Fibroblast of skin of right biceps (primary cell): Measurements from ENCODE around the gene CBFB.
"Not testable (repeated sequence)": the region's sequence is repeated elsewhere in the genome, so short reads cannot be mapped to it uniquely, and the experiment has no call there.

ENCODE experiments used
- DNase-seq: peaks from one replicate; pipeline ENCODE4 v3.0.0-alpha.2; 2013

The CBFB gene

DNA sequence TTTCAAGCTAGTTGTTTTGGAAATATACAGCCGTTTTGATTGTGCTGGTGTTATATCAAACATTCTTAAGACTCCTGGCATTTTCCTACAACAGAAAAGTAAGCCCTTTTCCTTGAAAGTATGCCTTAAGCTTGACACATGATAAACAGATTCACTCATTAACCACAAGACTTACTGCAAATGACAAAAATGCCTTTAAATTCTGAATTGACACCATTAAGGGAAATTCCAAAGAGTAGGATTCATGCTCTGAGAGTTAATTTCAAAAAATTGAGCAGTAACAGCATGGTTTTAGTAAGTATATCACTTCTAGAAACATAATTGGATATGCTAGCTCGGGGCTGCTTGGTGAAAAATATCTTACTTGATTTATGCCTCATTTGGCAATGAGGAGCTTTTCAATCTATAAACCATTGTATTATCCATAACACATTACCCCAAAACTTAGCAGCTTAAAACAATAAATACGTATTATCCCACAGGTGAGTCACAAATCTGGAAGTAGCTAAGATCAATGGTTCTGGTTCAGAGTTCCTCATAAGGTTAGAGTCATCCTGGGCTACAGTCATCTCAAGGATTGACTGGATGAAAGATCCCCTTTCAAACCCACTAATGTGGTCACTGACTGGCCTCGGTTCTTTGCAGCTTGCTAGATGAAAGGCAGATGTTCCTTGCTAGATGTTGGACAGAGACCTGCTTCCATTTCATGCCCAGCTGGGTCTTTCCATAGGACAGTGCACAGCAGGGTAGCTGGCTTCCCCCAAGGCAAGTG is 72.5 kb downstream of the CBFB start:
- DNase-seq = peak; percentile 89

DNA sequence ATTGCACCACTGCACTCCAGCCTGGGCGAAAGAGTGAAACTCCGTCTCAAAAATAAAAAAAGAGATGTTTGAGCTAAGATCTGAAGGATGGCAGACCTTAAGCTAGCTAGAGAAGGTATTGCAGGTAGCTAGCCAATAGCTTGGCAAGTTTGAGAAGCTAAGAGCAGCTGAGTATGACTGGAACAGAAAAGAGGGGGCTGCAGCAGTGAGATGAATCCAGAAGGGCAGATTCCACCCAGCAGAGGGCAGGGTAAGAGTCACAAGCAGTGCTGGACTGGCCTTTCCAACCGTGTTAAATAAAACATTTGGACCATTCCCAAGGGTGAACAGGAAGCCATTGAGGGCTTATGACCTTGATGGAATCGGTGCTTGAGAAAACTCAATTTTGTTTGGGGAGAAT is 75.1 kb downstream of the CBFB start:
- peak; percentile 49 for DNase-seq

DNA sequence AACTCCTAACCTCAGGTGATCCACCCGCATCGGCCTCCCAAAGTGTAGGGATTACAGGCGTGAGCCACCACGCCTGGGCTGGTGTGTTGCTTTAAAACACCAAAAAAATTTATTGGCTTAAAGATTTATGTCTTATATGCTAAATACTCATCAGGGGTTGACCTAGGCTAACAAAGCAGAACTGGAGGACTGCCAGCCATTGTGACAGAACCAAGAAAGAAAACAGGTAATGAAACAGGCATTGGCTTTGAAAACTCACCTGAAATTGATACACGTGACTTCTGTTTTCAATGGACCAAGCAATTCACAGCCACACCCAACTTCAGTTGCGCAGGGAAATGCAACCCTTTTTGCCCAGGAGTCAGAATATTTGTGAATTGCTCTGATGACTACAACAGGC is 75.9 kb downstream of the CBFB start:
- DNase-seq = no peak

DNA sequence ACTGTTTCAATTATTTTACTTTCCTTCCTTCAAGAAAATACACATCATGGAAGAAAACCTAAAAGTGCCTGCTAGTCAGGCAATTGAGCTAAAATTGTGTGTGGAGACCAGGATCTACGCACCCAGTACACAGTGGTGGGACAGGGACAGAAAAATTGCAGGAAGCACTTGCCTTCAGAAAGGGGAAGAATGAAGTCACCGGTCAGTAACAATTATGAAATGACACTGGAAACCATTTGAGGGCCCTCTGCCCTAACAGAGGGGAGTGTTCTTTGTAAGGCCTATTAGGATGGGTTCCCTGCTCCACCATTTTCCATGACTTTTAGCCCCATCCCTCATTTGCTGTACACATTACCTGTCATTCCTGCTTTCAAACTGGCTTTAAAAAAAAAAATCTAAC is 76.3 kb downstream of the CBFB start:
- no peak for DNase-seq

DNA sequence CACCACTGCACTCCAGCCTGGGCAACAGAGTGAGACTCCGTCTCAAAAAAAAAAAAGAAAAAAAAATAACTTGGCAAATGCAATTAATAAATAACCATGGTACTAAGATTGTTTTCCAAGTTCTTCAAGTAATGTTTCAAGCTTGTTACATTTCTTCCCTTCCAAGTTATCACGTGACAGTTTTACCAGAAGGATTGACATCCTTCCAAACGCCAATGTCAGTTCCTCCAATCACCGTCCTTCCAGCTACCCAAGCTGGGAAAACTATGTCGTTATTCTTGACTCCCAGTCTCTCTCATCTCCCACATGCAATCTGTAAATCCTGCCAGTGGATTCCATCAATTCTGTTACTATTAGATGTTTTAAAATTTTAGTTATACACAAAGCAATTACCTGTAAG is 76.9 kb downstream of the CBFB start:
- no peak for DNase-seq

DNA sequence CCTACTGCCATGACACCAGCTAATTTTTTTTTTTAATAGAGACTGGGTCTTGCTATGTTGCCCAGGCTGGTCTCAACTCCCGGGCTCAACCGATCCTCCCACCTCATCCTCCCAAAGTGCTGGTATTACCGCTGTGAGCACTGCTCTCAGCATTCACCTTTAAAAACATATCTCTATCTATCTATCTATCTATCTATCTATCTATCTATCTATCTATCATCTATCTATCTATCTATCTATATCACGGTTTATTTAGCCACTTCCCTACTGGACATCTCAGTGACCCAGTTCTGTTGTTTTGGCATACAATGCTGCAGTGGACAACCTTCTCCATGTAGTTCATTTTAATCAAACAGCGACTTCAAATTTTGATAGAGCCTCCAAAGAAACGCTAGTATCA is 79.5 kb downstream of the CBFB start:
- no peak for DNase-seq

DNA sequence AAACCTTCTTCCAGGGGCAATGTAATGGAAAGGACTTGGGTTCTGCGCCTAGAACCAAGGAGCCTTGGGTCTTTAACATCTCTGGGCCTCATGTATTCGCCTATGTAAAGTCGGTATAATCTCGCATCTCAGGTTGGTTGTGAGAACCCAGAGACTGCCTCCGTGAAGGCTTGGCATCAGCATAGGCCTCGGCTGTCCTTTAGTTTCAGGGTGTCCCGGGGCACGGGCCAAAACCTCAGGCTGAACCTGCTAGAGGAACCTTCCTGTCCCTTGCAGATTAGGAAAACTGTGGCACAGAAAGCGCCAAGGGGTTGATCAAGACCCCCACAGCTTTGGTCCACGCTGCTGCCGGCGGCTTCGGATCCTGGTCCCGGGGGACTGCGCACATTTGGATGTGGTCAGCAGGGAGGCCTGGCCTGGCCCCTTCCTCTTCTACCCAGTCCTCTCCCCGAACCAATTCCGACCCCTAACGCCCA is 80.0 kb downstream of the CBFB start:
- DNase-seq = no peak

DNA sequence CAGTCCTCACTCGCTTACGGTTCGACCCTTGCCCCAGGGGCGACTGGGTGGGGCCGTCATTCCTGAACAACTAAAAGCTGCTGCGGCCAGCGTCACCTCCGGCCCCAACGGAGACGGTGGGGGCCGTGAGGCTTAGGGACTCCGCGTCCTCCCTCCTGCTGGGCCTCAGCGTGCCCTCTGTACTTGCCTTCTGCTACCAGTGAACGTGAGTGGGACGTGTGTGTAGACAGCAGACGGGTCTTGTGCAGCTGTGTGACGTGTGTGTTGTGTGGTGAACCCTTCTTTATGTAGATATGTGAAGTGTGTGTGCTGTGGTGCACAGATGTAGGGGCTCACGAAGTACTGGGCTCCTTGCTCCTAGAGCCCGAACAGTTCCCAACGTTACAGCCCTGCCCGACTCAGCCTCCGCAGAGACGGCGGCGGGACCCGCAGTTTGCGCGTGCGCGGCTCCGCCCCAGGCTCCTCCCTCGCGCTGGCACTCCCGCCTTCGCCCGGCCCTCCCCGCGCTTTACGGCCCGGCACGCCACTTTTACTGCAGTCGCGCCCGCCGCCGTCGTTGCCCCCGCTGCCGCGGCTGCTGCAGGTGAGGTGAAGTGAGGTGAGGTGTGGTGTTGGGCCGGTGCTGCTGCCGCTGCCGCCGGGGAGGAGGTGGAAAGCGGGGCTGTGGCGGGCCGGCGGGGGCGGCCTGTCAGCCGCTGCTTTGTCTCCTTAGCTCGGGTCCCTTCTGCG is 80.6 kb downstream of the CBFB start, which contains the start of gene PHAF1:
Gene PHAF1 (plus strand): TSS at position 535 of the 729 bp plus-strand sequence. CDS start 235 bp downstream, outside the sequence.
- DNase-seq = peak; percentile 89

DNA sequence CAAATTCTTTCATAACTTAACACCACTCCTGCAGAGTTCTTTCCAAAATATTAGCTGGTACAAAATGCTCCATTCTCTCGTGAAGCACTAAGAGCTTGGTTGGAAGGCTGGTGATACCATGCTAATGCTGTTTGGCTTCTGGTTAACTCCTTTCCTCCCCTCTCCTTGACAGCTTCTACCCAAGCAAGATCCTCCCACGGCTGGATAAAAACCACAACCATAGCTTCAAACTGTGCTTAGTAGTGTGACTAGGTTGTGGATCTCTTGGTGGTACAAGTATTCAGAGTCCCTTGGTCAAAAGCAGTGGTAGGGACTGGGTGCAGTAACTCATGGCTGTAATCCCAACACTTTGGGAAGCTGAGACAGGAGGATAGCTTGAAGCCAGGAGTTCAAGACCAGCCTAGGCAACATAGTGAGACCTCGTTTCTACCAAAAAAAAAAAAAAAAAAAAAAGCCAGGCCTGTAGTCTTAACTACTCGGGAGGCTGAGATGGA is 83.0 kb downstream of the CBFB start:
- no peak for DNase-seq

DNA sequence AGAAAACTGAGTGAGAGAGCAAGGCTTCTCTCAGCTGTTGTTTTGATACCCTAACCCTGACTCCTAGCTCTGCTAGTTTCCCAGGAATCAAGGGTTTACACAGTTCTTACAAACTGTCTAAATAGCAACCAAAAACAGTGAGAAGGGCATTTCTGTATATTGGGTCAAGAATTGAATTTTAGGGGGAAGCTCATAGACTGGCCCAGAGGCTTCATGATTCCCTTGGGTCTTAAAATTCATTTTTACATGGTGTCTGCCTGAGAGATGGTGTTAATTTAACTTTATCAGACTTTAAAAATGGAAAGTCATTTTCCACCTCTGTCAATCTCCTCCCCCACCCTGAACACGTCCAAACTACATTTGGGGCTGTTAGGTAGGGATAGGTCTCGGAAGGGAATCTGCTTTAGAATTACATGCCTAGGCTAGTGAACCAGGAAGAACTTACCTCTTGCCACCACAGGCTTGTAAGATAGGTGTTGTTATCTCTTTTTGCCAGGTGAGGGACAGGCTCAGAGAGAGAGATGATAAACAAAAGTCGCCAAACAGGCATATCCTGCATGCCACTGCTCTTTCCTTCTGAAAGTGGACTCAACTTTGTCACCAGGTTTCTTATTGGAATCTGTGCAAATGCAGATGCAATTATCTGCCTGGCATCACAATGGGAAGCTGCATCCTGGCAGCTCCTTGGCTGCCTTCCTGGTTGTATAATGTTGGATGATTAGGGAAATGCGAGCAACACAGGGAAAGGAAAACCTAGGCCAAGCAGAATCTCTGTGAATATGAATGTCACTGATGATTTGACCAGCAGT is 83.8 kb downstream of the CBFB start:
- DNase-seq = no peak

DNA sequence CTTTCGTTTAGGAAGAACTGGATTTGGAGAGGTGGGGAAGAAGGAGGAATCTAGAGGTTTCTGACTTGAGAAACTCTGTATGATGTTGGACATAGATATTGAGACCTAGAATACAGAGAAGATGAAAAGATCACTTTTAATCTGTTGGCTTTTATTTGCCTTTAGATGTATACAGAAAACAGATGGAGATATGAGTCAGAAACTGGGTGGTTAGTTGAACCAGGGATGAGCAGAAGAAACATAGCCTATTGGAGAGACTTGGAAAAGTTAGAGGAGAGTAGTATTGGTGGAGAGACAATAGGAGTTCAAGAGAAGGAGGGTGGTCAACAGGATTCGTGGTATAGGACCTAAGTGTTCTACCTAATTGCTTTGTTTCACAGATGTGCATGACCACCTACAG is 85.8 kb downstream of the CBFB start:
- DNase-seq = peak; percentile 19

DNA sequence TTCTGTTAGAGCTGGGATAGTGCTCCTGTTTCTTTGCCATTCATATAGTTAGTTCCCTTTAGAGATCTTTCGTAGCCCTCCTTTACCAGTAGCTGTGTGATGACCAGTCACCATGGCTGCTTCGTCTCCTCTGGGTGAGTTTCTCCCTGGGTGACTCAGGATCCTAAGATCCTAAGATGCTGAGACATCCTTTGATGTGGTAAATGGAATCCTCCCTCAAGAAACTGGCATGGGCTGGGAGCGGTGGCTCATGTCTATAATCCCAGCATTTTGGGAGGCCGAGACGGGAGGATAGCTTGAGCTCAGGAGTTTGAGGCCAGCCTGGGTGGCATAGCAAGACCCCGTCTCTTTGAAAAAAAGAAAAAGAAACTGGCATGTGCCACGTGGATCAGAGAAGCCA is 86.7 kb downstream of the CBFB start:
- DNase-seq = peak; percentile 93

DNA sequence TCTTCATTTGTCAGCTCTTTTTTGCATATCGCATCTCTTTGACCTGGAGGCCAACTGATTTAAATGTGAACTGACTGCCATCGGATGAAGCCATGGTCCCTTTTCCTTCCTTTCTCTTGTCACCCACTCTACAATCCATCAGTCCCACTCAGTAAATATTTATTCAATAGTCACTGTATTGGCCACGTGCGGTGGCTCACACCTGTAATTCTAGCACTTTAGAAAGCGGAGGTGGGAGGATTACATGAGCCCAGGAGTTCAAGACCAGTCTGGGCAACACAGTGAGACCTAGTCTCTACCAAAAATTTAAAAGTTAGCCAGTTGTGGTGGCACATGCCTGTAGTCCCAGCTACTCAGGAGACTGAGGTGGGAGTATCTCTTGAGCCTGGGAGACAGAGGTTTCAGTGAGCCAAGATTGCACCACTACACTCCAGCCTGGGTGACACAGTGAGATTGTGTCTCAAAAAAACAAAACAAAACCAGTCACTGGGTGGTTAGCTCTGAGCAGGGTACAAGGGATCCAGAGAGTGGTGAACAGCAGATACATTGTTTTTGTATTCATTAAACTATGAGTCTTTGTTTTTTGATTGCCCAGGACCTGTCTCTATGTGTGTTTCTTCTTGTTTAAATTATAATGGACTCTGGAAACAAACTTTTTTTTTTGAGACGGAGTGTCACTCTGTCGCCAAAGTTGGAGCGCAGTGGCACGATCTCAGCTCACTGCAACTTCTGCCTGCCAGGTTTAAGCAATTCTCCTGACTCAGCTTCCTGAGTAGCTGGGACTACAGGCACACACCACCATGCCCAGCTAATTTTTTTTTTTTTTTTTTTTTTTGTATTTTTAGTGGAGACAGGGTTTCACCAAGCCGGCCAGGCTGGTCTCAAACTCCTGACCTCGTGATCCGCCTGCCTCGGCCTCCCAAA is 87.7 kb downstream of the CBFB start:
- no peak for DNase-seq

DNA sequence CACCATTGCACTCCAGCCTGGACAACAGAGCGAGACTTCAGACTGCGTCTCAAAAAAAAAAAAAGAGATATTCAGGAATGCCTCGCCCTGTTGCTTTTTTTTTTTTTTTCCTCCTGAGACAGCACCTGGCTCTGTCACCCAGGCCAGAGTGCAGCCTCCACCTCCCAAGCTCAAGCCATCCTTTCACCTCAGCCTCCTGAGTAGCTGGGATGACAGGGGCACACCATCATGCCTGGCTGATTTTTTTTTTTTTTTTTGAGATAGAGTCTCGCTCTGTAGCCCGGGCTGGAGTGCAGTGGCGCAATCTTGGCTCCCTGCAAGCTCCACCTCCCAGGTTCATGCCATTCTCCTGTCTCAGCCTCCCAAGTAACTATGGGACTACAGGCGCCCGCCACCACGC is 88.8 kb downstream of the CBFB start:
- no peak for DNase-seq

DNA sequence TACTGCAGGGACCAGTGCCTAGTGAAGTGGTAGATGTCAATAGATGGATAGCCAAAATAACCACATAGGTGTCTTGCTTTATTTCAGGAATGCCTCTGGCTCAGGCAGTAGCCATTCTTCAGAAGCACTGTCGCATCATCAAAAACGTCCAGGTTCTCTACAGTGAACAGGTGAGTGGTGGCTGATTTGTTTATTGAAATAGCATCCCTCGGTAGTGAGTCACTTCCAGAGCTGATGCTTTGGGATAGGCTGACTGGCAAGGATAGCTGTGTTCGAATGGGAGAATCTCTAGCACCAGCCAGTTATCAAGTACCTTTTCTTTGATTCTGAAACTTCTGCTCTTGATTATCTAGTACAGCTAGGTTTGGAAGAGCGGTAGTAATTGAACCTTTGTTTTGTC is 91.1 kb downstream of the CBFB start:
- DNase-seq = no peak

DNA sequence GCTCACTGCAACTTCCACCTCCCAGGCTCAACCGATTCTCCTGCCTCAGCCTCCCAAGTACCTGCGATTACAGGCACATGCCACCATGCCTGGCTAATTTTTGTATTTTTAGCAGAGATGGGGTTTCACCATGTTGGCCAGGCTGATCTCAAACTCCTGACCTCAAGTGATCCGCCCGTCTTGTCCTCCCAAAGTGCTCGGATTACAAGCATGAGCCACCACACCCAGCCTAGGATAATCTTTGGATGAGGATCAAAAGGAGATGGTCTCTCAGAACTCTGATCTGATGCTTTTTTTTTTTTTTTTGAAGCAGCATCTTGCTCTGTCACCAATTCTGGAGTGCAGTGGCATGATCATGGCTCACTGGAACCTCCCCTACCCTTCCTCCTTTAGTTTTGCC is 93.8 kb downstream of the CBFB start:
- DNase-seq = not testable (repeated sequence)

DNA sequence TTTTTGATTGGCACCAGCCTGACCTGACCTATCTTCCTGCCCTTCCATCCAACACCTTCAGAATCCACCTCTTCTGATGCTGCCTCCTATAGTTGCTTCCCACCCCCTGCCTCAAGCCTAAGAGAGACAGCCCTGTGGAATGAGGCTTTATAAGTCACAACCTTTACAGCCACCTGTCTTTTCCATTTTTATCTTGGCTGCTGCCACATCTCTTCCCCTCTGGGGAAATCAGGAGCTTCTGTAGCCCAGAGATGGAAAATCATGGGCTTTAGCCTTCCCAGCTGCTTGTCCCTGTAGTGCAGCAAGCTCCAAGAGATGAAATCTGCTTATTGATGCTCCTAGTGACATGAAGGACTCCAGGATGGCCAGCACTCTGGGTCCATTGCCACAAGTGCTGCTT is 99.5 kb downstream of the CBFB start:
- no peak for DNase-seq

DNA sequence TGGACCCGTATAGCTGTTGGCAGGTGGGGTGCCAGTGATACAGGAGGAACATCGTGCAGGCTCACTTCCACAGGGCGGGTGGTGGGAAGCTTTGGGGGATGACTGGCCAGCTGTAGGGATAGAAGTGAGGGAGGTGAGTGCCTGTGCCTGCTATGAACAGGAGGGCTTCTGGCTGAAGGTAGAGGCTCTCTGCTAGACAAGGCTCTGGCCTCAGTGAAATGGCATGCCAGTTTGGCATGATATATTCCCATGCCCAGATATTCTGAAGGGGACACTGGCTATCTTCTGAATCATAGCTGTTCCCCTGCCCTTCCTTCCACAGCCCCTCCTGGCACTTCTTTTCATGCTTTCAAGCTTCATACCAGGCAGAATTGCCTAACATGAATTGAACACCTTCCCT is 99.9 kb downstream of the CBFB start:
- no peak for DNase-seq

DNA sequence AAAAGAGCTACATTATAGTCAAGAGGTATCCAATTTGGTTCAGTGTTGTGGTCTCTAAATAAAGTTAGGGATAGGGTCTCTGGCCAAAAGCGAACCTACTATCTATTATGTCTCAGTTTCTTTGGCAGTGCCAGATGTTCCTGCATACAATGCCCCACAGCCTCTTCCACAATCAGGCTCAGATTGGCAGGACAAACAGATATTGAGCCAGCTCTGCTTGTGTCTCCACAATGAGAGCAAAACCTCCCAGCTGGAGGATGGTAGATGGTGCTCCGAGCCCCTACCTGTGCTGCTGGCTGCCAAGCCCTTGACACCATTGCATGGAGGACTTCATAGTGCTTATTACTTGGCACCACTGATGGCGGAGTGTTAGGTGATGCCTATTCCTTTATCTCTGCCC is 100.5 kb downstream of the CBFB start:
- no peak for DNase-seq

DNA sequence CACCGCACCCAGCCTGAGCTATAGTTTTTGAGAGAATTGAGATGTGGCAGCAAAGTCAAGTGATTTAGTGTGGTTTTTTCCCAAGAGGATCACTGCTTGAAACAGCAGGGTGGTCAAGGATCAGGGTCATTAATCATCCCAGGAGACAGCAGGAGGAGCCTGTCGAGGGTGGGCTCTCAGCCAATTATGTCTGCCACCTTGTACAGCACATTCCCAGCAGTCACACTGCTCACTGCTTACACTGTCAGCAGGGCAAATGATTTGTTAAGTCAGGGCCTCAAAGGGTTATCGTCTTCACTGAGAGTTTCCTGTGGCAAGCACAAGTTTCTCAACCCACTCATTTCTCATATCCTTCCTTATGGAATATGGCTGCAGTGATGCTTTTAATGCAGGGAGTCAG is 108.7 kb downstream of the CBFB start:
- DNase-seq = no peak

DNA sequence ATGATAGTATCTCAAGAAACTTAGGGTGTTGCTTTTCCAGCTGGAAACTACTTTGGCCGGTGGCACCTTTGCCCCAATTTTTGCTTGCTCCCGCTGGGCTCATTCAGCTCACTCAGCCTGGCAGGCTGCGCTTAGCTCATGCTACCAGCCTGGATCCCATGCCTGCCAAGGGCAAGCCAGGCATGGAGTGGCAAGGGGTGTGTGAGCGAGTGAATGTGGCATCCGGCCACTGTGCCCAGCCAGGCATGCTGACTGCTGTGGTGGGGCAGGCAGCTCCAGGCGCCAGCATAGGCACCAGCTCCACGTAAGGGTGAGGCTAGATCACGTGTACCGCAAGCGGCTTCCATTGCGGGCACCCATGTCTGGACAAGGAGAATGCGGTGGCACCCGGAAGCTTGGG is 112.4 kb downstream of the CBFB start:
- DNase-seq = no peak

DNA sequence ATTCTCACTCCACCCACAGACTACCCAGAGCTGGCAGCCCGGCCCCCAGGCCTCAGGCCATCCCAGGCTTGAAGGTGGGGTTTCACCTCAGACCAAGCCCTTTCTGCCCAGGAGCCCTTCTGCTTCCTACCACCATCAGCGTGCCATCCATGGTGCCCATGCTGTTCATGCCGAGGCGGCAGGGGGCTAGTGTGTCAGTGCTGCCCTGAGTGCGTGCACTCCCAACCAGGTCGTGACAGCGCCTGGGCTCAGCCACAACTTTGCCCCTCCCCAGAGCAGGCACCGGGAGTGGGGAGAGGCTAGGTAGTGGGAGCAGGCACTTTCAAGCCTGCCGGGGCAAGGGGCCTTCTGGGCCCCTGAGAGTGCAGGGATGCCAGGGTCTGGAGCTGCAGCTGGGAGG is 113.4 kb downstream of the CBFB start:
- DNase-seq = no peak
